HepG2 (cell line): Measurements from ENCODE around the gene STK11. TPM values are rescaled to one million over a fixed set of nuclear protein-coding genes. Genes with fewer than 3 reads are reported as not detected.

ENCODE experiments used
- DRAP1 ChIP-seq: IDR thresholded peaks from 2 replicates; pipeline ENCODE4 v1.6.1; 2016; ENCODE audit warnings: missing genetic modification reagents, missing compliant biosample characterization
- E2F5 ChIP-seq: sonication (generic); formaldehyde crosslinking; conservative IDR thresholded peaks from 2 replicates; pipeline ENCODE4 v1.4.0; 2020; ENCODE audit warnings: missing genetic modification reagents
- GLI4 ChIP-seq: sonication (generic); formaldehyde crosslinking; IDR thresholded peaks from 2 replicates; pipeline ENCODE4 v1.5.1; 2020; ENCODE audit warnings: missing genetic modification reagents, mild to moderate bottlenecking, moderate library complexity, borderline replicate concordance
- LCORL ChIP-seq, 2 experiments: fragments of 450-650 bp in 1 of 2; sonication (generic) in 1 of 2; formaldehyde crosslinking in 1 of 2; IDR thresholded peaks; 2 replicates each; pipeline versions ENCODE4 v1.5.0 to v1.6.1; 2017 to 2020; ENCODE audit warnings: antibody characterized with exemption in 1 of 2, missing genetic modification reagents in 1 of 2
- RXRA ChIP-seq: sonication (generic); formaldehyde crosslinking; IDR thresholded peaks from 2 replicates; pipeline ENCODE4 v1.5.1; 2020; ENCODE audit warnings: missing genetic modification reagents
- SRY ChIP-seq: sonication (generic); formaldehyde crosslinking; IDR thresholded peaks from 2 replicates; pipeline ENCODE4 v1.8.0; 2022; ENCODE audit warnings: mild to moderate bottlenecking, missing genetic modification reagents
- SSRP1 ChIP-seq: IDR thresholded peaks from 2 replicates; pipeline ENCODE4 v1.6.1; 2016; ENCODE audit warnings: control low read depth
- ZBTB3 ChIP-seq: sonication (generic); formaldehyde crosslinking; IDR thresholded peaks from 2 replicates; pipeline ENCODE4 v1.4.0; 2020; ENCODE audit warnings: low read depth, mild to moderate bottlenecking, moderate library complexity, missing genetic modification reagents, borderline replicate concordance
- ZBTB43 ChIP-seq: sonication (generic); formaldehyde crosslinking; conservative IDR thresholded peaks from 2 replicates; pipeline ENCODE4 v1.4.0; 2020; ENCODE audit warnings: missing genetic modification reagents
- ZBTB44 ChIP-seq: sonication (generic); formaldehyde crosslinking; IDR thresholded peaks from 2 replicates; pipeline ENCODE4 v1.4.0; 2020; ENCODE audit warnings: missing genetic modification reagents
- ZHX2 ChIP-seq, 2 experiments: sonication (generic) in 1 of 2; formaldehyde crosslinking in 1 of 2; IDR thresholded peaks; 2 replicates each; pipeline versions ENCODE4 v1.6.1 to v1.9.0; 2014 to 2022; ENCODE audit warnings: antibody characterized with exemption in 1 of 2, borderline replicate concordance in 1 of 2, inconsistent platforms in 1 of 2, low read depth in 1 of 2, missing genetic modification reagents in 1 of 2
- ZNF496 ChIP-seq: sonication (generic); formaldehyde crosslinking; IDR thresholded peaks from 2 replicates; pipeline ENCODE4 v1.8.1; 2023; ENCODE audit warnings: mild to moderate bottlenecking, moderate library complexity, missing genetic modification reagents; ENCODE audit not compliant: insufficient replicate concordance
- ZNF672 ChIP-seq: sonication (generic); formaldehyde crosslinking; IDR thresholded peaks from 2 replicates; pipeline ENCODE4 v1.8.1; 2022; ENCODE audit warnings: missing genetic modification reagents
- polyA plus RNA-seq, 8 experiments: library from polyadenylated mRNA; depleted of rRNA in 3 of 8; stranded (reverse) in 7 of 8; unstranded in 1 of 8; fragments of >200 nt; fragmentation: Illumina TruSeq in 4 of 8; extraction: Trizol in 4 of 8; gene quantifications; 2 replicates each; pipeline versions ENCODE4 v1.2.1 to v1.2.3, GENCODE V29; 2011 to 2016; ENCODE audit warnings: low read depth in 4 of 8, missing spikeins in 1 of 8, mixed read lengths in 1 of 8; ENCODE audit not compliant: insufficient read depth in 1 of 8
- total RNA-seq, 5 experiments: library from RNA; depleted of rRNA; stranded (reverse); fragments of >200 nt; fragmentation: Illumina TruSeq; extraction: Trizol; gene quantifications; 2 replicates each; pipeline ENCODE4 v1.2.3, GENCODE V29; 2016; ENCODE audit warnings: low read depth in 1 of 5

The STK11 gene
- total and polyA plus RNA-seq, 2 of the 13 experiments (the other 11 are each of a cell fraction or from before 2014, with no cell fraction given): 27.5 to 43.6 TPM

- TF ChIP-seq ZBTB43 (CRISPR knock-in tag) (no peak; the same call in 1 of the 2 replicates), ZBTB44 (no peak), ZBTB3 (CRISPR knock-in tag) (no peak), ZNF496 (CRISPR knock-in tag) (no peak), GLI4 (CRISPR knock-in tag) (0 out of 2 replicates have a peak, but pooled peaks have one; percentile 90), SSRP1 (CRISPR knock-in tag) (0 out of 2 replicates have a peak, but pooled peaks have one; percentile 72), ZHX2 (IDR thresholded peaks at IDR 0.05; ENCODE audit: low read depth) (no peak), ZHX2 (CRISPR knock-in tag; IDR thresholded peaks at IDR 0.05; ENCODE audit: borderline replicate concordance) (no peak), LCORL (IDR thresholded peaks at IDR 0.05) (no peak), LCORL (CRISPR knock-in tag; IDR thresholded peaks at IDR 0.05) (no peak), RXRA (no peak; the same call in 1 of the 2 replicates), DRAP1 (peak; percentile 23; the same call in 1 of the 2 replicates), E2F5 (CRISPR knock-in tag) (no peak; the same call in 1 of the 2 replicates), ZNF672 (CRISPR knock-in tag) (peak; percentile 96), SRY (peak; percentile 84; the same call in 1 of the 2 replicates)
These were observed 69.8 kb downstream of the STK11 start, which contains the start of gene FAM174C (continued) for GRCh38 chr19:1275260-1275975.
